HepG2 (cell line): ENCODE data around the gene RIPK3. TPM values are rescaled to one million over a fixed set of nuclear protein-coding genes. Genes with fewer than 3 reads are reported as not detected.

ENCODE experiments used
- ATAC-seq: fragments of 200-7000 bp; cut with Tn5 transposase; 3 replicates; pipeline ENCODE4 v1.9.1; 2020; ENCODE audit warnings: mild to moderate bottlenecking, moderate library complexity
- BruUV-seq: library from RNA; stranded (reverse); fragments of 400-500 nt; replicated peaks from 2 replicates; lab custom pipeline; 2021; lab: Mats Ljungman, UMichigan
- CTCF ChIA-PET: fragments of 300-600 bp; formaldehyde crosslinking; extraction: SDS; loops from one replicate; lab custom pipeline; 2021; ENCODE audit warnings: low total read pairs, inconsistent platforms, low intra/inter-chr PET ratio; lab: Yijun Ruan, JAX
- POLR2A ChIA-PET: fragments of 350-600 bp; sonication (Branson Sonifier 250); formaldehyde crosslinking; loops from one replicate; lab custom pipeline; 2020; ENCODE audit warnings: antibody characterized with exemption, inconsistent platforms; lab: Yijun Ruan, JAX
- DNase-seq: peaks from one replicate; pipeline ENCODE4 v3.0.0-alpha.2; 2015; ENCODE audit warnings: low spot score
- FAIRE-seq: peaks from 3 replicates; lab custom pipeline; 2011; peaks lifted over from hg19 to GRCh38; lab: Jason Lieb, UNC
- H2AFZ ChIP-seq: one replicate; pipeline ENCODE4 v1.6.1; 2011; ENCODE audit warnings: low read length, inconsistent platforms
- H3K27ac ChIP-seq: fragments of 300-600 bp; 3 replicates; pipeline ENCODE4 v1.8.0; 2011; ENCODE audit warnings: mixed run types, mild to moderate bottlenecking, mixed read lengths, low read length, inconsistent platforms; ENCODE audit not compliant: insufficient read depth; ENCODE audit errors: extremely low read length
- H3K27me3 ChIP-seq, 2 experiments: fragments of 200-600 bp in 1 of 2; 2 replicates in 1 of 2; 3 replicates in 1 of 2; pipeline versions ENCODE4 v1.6.0 to v1.8.0; 2011; ENCODE audit warnings: low read length in 2 of 2, mild to moderate bottlenecking in 2 of 2, moderate library complexity in 2 of 2, inconsistent platforms in 1 of 2; ENCODE audit not compliant: insufficient read depth in 2 of 2, control insufficient read depth in 1 of 2
- H3K36me3 ChIP-seq, 2 experiments: fragments of 200-600 bp in 1 of 2; replicated peaks in 1 of 2; 2 replicates in 1 of 2; 3 replicates in 1 of 2; pipeline versions ENCODE4 v1.5.1 to v1.8.0; 2011; ENCODE audit warnings: low read length in 2 of 2, inconsistent platforms in 1 of 2; ENCODE audit not compliant: insufficient read depth in 2 of 2, control insufficient read depth in 1 of 2
- H3K4me1 ChIP-seq: 2 replicates; pipeline ENCODE4 v1.5.1; 2012; ENCODE audit warnings: low read length, inconsistent platforms; ENCODE audit not compliant: insufficient read depth
- H3K4me2 ChIP-seq: 2 replicates; pipeline ENCODE4 v1.6.0; 2011; ENCODE audit warnings: low read depth, low read length, inconsistent platforms
- H3K4me3 ChIP-seq, 3 experiments: fragments of 200-600 bp in 1 of 3; sonication (generic), shearing (Covaris generic) in 1 of 3; replicated peaks in 1 of 3; 2 replicates each; pipeline ENCODE4 v1.5.1; 2011 to 2016; ENCODE audit warnings: low read length in 3 of 3, inconsistent platforms in 2 of 3, low read depth in 2 of 3, mild to moderate bottlenecking in 2 of 3, control low read depth in 1 of 3, mixed read lengths in 1 of 3; ENCODE audit not compliant: insufficient read depth in 1 of 3
- H3K79me2 ChIP-seq: one replicate; pipeline ENCODE4 v1.6.1; 2011; ENCODE audit warnings: low read length, inconsistent platforms; ENCODE audit not compliant: insufficient read depth
- H3K9ac ChIP-seq: 2 replicates; pipeline ENCODE4 v1.6.0; 2011; ENCODE audit warnings: mild to moderate bottlenecking, low read depth, low read length, inconsistent platforms; ENCODE audit not compliant: insufficient read depth
- H3K9me3 ChIP-seq: 2 replicates; pipeline ENCODE4 v1.5.1; 2012; ENCODE audit warnings: mild to moderate bottlenecking, low read length
- H4K20me1 ChIP-seq: 2 replicates; pipeline ENCODE4 v1.6.0; 2011; ENCODE audit warnings: inconsistent platforms, mild to moderate bottlenecking, low read length, moderate library complexity; ENCODE audit not compliant: insufficient read depth
- DNMT1 ChIP-seq: sonication (generic); formaldehyde crosslinking; IDR thresholded peaks from 2 replicates; pipeline ENCODE4 v1.5.1; 2020; ENCODE audit warnings: mild to moderate bottlenecking, missing genetic modification reagents
- EED ChIP-seq: sonication (generic); formaldehyde crosslinking; IDR thresholded peaks from 2 replicates; pipeline ENCODE4 v1.5.0; 2020; ENCODE audit warnings: mild to moderate bottlenecking, missing genetic modification reagents
- MTA1 ChIP-seq: sonication (generic); formaldehyde crosslinking; IDR thresholded peaks from 2 replicates; pipeline ENCODE4 v1.4.0; 2020; ENCODE audit warnings: missing genetic modification reagents, mild to moderate bottlenecking, borderline replicate concordance
- WGBS: methylation state at CpG from one replicate; pipeline ENCODE4 v1.1.6; 2017; ENCODE audit warnings: low lambda C conversion rate; 5-methylcytosine and 5-hydroxymethylcytosine counted together
- in situ Hi-C: cut with HindIII; loops from 2 replicates; pipeline ENCODE4 v1.10.0; 2017; ENCODE audit warnings: low pct_unique_long_range_greater_than_20kb; ENCODE audit not compliant: extremely low pct_ligation_motif_present
- intact Hi-C: fragments of 100-400 bp; cut with micrococcal nuclease; formaldehyde crosslinking; loops from one replicate; pipeline ENCODE4 v1.10.0; 2022; ENCODE audit not compliant: unreplicated experiment
- polyA plus RNA-seq, 8 experiments: library from polyadenylated mRNA; depleted of rRNA in 3 of 8; stranded (reverse) in 7 of 8; unstranded in 1 of 8; fragments of >200 nt; fragmentation: Illumina TruSeq in 4 of 8; extraction: Trizol in 4 of 8; gene quantifications; 2 replicates each; pipeline versions ENCODE4 v1.2.1 to v1.2.3, GENCODE V29; 2011 to 2016; ENCODE audit warnings: low read depth in 4 of 8, missing spikeins in 1 of 8, mixed read lengths in 1 of 8; ENCODE audit not compliant: insufficient read depth in 1 of 8
- total RNA-seq, 5 experiments: library from RNA; depleted of rRNA; stranded (reverse); fragments of >200 nt; fragmentation: Illumina TruSeq; extraction: Trizol; gene quantifications; 2 replicates each; pipeline ENCODE4 v1.2.3, GENCODE V29; 2016; ENCODE audit warnings: low read depth in 1 of 5
- TF ChIP-seq, protein P1 (sequence below): sonication (generic); formaldehyde crosslinking; IDR thresholded peaks from 2 replicates; pipeline ENCODE4 v1.4.0; 2020; ENCODE audit warnings: missing genetic modification reagents

RIPK3 gene
- total and polyA plus RNA-seq, 2 of the 13 experiments (the other 11 are each of a cell fraction or from before 2014, with no cell fraction given): not detected

DNA sequence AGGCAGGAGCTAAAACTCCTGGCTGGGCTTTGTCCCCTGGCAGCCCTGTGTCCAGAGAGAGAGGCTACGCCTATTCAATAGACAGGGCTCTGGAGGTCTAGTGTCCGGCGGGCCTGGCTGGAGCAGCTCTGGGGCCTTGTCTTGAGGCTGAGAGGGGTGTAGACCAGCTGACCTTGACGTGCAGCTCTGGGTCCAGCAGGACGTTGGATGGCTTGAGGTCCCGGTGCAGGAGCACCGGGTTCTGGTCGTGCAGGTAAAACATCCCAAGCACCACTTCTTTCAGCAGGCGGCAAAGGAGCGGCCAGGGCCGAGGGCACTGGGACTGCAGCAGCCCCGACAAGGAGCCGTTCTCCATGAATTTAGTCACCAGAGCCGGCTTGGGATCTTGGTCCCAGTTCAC, 948 bp downstream of the RIPK3 start:
- no peak overlapping the region for H2AFZ ChIP-seq
- H3K4me2 ChIP-seq: no peak overlapping the region
- H3K36me3 ChIP-seq: no peaks in the 10 kb centered on the region
- POLR2A ChIA-PET: interaction anchor here (0.7 to 1.4 kb wide), 4 partner anchors 91 to 225 kb away, joined by 3 to 5 read pairs (median 4); partner anchors contain the start of gene KHNYN
- TF ChIP-seq, protein P1, sequence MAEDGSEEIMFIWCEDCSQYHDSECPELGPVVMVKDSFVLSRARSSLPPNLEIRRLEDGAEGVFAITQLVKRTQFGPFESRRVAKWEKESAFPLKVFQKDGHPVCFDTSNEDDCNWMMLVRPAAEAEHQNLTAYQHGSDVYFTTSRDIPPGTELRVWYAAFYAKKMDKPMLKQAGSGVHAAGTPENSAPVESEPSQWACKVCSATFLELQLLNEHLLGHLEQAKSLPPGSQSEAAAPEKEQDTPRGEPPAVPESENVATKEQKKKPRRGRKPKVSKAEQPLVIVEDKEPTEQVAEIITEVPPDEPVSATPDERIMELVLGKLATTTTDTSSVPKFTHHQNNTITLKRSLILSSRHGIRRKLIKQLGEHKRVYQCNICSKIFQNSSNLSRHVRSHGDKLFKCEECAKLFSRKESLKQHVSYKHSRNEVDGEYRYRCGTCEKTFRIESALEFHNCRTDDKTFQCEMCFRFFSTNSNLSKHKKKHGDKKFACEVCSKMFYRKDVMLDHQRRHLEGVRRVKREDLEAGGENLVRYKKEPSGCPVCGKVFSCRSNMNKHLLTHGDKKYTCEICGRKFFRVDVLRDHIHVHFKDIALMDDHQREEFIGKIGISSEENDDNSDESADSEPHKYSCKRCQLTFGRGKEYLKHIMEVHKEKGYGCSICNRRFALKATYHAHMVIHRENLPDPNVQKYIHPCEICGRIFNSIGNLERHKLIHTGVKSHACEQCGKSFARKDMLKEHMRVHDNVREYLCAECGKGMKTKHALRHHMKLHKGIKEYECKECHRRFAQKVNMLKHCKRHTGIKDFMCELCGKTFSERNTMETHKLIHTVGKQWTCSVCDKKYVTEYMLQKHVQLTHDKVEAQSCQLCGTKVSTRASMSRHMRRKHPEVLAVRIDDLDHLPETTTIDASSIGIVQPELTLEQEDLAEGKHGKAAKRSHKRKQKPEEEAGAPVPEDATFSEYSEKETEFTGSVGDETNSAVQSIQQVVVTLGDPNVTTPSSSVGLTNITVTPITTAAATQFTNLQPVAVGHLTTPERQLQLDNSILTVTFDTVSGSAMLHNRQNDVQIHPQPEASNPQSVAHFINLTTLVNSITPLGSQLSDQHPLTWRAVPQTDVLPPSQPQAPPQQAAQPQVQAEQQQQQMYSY (CRISPR knock-in tag): no peak
- TF ChIP-seq DNMT1 (CRISPR knock-in tag) (0 out of 2 replicates have a peak, but pooled peaks have one; percentile 9), EED (peak; percentile 70; the same call in 1 of the 2 replicates), MTA1 (CRISPR knock-in tag) (peak; percentile 42; the same call in 1 of the 2 replicates)
- TF ChIP-seq, all 625 proteins: peak for 3
- no peaks in the 10 kb centered on the region for H3K79me2 ChIP-seq
- BruUV-seq: no TSS peak
- DNase-seq (no peak), ATAC-seq (peak; percentile 2; the same call in 1 of the 3 replicates), FAIRE-seq (no peak)
- 56% methylated on average over 14 of the region's 14 CpGs for WGBS
- H4K20me1 ChIP-seq: no peaks in the 10 kb centered on the region
- intact Hi-C loops (no loop called here), in situ Hi-C loops (no loop called here)
- no peaks in the 10 kb centered on the region for H3K9me3 ChIP-seq
- no peak overlapping the region for H3K4me3 ChIP-seq
- CTCF ChIA-PET: no interaction called here
- H3K4me1 ChIP-seq: peaks cover 21% of the 10 kb centered on the region
- H3K27ac ChIP-seq: no peak overlapping the region
- peaks cover 13 to 64% of the 10 kb centered on the region in 2 experiments; a peak in 4 of 5 replicates for H3K27me3 ChIP-seq
- no peak overlapping the region for H3K9ac ChIP-seq
